CD14-positive monocyte (primary cell): ENCODE data around the gene PPP4R3B. TPM values are rescaled to one million over a fixed set of nuclear protein-coding genes. Genes with fewer than 3 reads are reported as not detected.

Source experiments
- DNase-seq, 3 donors: peaks; one replicate each; pipeline ENCODE4 v3.0.0-alpha.2; 2011 to 2022
- H2AFZ ChIP-seq: 2 replicates; pipeline ENCODE4 v1.6.0; 2012; ENCODE audit warnings: mild to moderate bottlenecking, low read depth, low read length, inconsistent platforms; ENCODE audit not compliant: insufficient read depth, poor library complexity, severe bottlenecking
- H3K27ac ChIP-seq, 2 donors: 1 replicate in 1 of 2; 2 replicates in 1 of 2; pipeline ENCODE4 v1.5.1; 2012 to 2013; ENCODE audit warnings: low read length in 2 of 2, control low read depth in 1 of 2, inconsistent platforms in 1 of 2, low read depth in 1 of 2, mild to moderate bottlenecking in 1 of 2
- H3K27me3 ChIP-seq, 2 donors: one replicate each; pipeline versions ENCODE4 v1.6.0 to v1.6.1; 2011 to 2013; ENCODE audit warnings: low read length in 2 of 2; ENCODE audit not compliant: control insufficient read depth in 2 of 2, insufficient read depth in 2 of 2
- H3K36me3 ChIP-seq, 2 donors: replicated peaks in 1 of 2; 1 replicate in 1 of 2; 2 replicates in 1 of 2; pipeline versions ENCODE4 v1.5.1 to v1.6.1; 2012 to 2013; ENCODE audit warnings: low read length in 2 of 2, control low read depth in 1 of 2, inconsistent platforms in 1 of 2, mild to moderate bottlenecking in 1 of 2; ENCODE audit not compliant: insufficient read depth in 2 of 2, control insufficient read depth in 1 of 2
- H3K4me1 ChIP-seq, 2 donors: 1 replicate in 1 of 2; 2 replicates in 1 of 2; pipeline versions ENCODE4 v1.5.1 to v1.6.1; 2012 to 2013; ENCODE audit warnings: low read length in 2 of 2, control low read depth in 1 of 2, inconsistent platforms in 1 of 2, mild to moderate bottlenecking in 1 of 2, moderate library complexity in 1 of 2; ENCODE audit not compliant: insufficient read depth in 2 of 2, control insufficient read depth in 1 of 2
- H3K4me2 ChIP-seq: replicated peaks from 2 replicates; pipeline ENCODE3; 2012; ENCODE audit warnings: low read length, moderate library complexity, mild to moderate bottlenecking; ENCODE audit not compliant: poor library complexity, severe bottlenecking; ENCODE audit errors: extremely low read depth
- H3K4me3 ChIP-seq, 3 experiments: fragments of 200-600 bp in 1 of 3; sonication (generic) in 1 of 3; replicated peaks in 1 of 3; 1 replicate in 2 of 3; 2 replicates in 1 of 3; pipeline ENCODE4 v1.5.1; 2011 to 2013; ENCODE audit warnings: low read length in 3 of 3, mild to moderate bottlenecking in 3 of 3, control low read depth in 2 of 3, low read depth in 2 of 3, inconsistent platforms in 1 of 3, moderate library complexity in 1 of 3
- H3K79me2 ChIP-seq: 2 replicates; pipeline ENCODE4 v1.6.0; 2012; ENCODE audit warnings: mild to moderate bottlenecking, control low read depth, inconsistent platforms, low read length, moderate library complexity; ENCODE audit not compliant: insufficient read depth
- H3K9ac ChIP-seq: 2 replicates; pipeline ENCODE4 v1.6.0; 2017; ENCODE audit warnings: low read length, mild to moderate bottlenecking; ENCODE audit not compliant: insufficient read depth, poor library complexity, severe bottlenecking
- H3K9me3 ChIP-seq, 2 donors: replicated peaks in 1 of 2; 1 replicate in 1 of 2; 2 replicates in 1 of 2; pipeline versions ENCODE4 v1.5.1 to v1.6.1; 2012 to 2013; ENCODE audit warnings: low read length in 2 of 2, control low read depth in 1 of 2; ENCODE audit not compliant: control insufficient read depth in 1 of 2, insufficient read depth in 1 of 2
- H4K20me1 ChIP-seq: 2 replicates; pipeline ENCODE4 v1.6.0; 2012; ENCODE audit warnings: mild to moderate bottlenecking, low read length, control low read depth, moderate library complexity; ENCODE audit not compliant: insufficient read depth
- H3K27ac Mint-ChIP-seq, 7 donors: one replicate each; pipeline ENCODE4 v1.8.0; 2020; ENCODE audit warnings: mild to moderate bottlenecking in 7 of 7, mixed read lengths in 7 of 7, moderate library complexity in 6 of 7, inconsistent platforms in 2 of 7
- H3K27me3 Mint-ChIP-seq, 3 donors: one replicate each; pipeline ENCODE4 v1.8.0; 2021 to 2022; ENCODE audit warnings: low read depth in 3 of 3, mild to moderate bottlenecking in 3 of 3, mixed read lengths in 3 of 3, moderate library complexity in 3 of 3, inconsistent platforms in 1 of 3
- H3K36me3 Mint-ChIP-seq, 2 donors: one replicate each; pipeline ENCODE4 v1.8.0; 2020; ENCODE audit warnings: mixed read lengths in 2 of 2, inconsistent platforms in 1 of 2, mild to moderate bottlenecking in 1 of 2
- H3K4me1 Mint-ChIP-seq: one replicate; pipeline ENCODE4 v1.8.0; 2020; ENCODE audit warnings: mild to moderate bottlenecking, mixed read lengths
- H3K4me3 Mint-ChIP-seq, 2 donors: one replicate each; pipeline ENCODE4 v1.8.0; 2020; ENCODE audit warnings: mild to moderate bottlenecking in 2 of 2, mixed read lengths in 2 of 2, moderate library complexity in 1 of 2
- H3K9me3 Mint-ChIP-seq, 7 donors: one replicate each; pipeline ENCODE4 v1.8.0; 2020 to 2022; ENCODE audit warnings: mixed read lengths in 7 of 7, mild to moderate bottlenecking in 6 of 7, moderate library complexity in 6 of 7, inconsistent platforms in 2 of 7
- CTCF ChIP-seq: fragments of 200-600 bp; IDR thresholded peaks from one replicate; pipeline ENCODE4 v1.8.0; 2022; ENCODE audit warnings: antibody characterized with exemption, mild to moderate bottlenecking
- WGBS: methylation state at CpG from one replicate; pipeline ENCODE4 v1.1.5; 2013; ENCODE audit warnings: missing lambda C conversion rate; ENCODE audit not compliant: insufficient coverage; 5-methylcytosine and 5-hydroxymethylcytosine counted together
- intact Hi-C, 2 donors: fragments of 100-400 bp; cut with micrococcal nuclease; formaldehyde crosslinking; loops; one replicate each; pipeline versions ENCODE4 v1.15.0 to v1.15.1; 2023
- polyA plus RNA-seq, 3 donors: library from polyadenylated mRNA; depleted of rRNA in 1 of 3; unstranded in 2 of 3; stranded (reverse) in 1 of 3; fragments of 300-500 nt in 2 of 3; fragments of >200 nt in 1 of 3; fragmentation: Illumina TruSeq in 2 of 3; gene quantifications; 1 replicate in 2 of 3; 2 replicates in 1 of 3; pipeline ENCODE4 v1.2.3, GENCODE V29; 2012 to 2021

The PPP4R3B gene
- polyA plus RNA-seq, 3 donors = 13.3 to 41.1 (median 30.2) TPM

GRCh38 chr2:55547001-55547400 is 70.4 kb downstream of the PPP4R3B start:
- H3K36me3 Mint-ChIP-seq = peaks cover 51 to 69% of the 10 kb centered on the region in 2 donors
- Histone ChIP-seq H4K20me1 (peaks cover 7% of the 10 kb centered on the region), H2AFZ (no peak overlapping the region), H3K79me2 (no peaks in the 10 kb centered on the region), H3K27me3 (no peaks in the 10 kb centered on the region), H3K4me1 (no peaks in the 10 kb centered on the region), H3K9ac (no peak overlapping the region), H3K27ac (no peak overlapping the region), H3K4me2 (no peak overlapping the region), H3K9me3 (no peaks in the 10 kb centered on the region), H3K36me3 (peaks cover 40 to 88% of the 10 kb centered on the region in 2 donors), H3K4me3 (no peak overlapping the region)
- H3K4me1 Mint-ChIP-seq = no peaks in the 10 kb centered on the region
- no peak for DNase-seq
- H3K9me3 Mint-ChIP-seq = no peaks in the 10 kb centered on the region
- 100% methylated on average over 1 of the region's 1 CpG for WGBS
- intact Hi-C loops = no loop called here
- TF ChIP-seq CTCF = no peak
- no peak overlapping the region for H3K27ac Mint-ChIP-seq
- no peaks in the 10 kb centered on the region for H3K27me3 Mint-ChIP-seq
- H3K4me3 Mint-ChIP-seq = no peak overlapping the region

- no peak overlapping the region for H3K27ac Mint-ChIP-seq
- Histone ChIP-seq H2AFZ (no peak overlapping the region), H3K4me1 (no peaks in the 10 kb centered on the region), H3K27ac (no peak overlapping the region), H4K20me1 (no peaks in the 10 kb centered on the region), H3K36me3 (no peaks in the 10 kb centered on the region), H3K4me2 (no peak overlapping the region), H3K27me3 (no peaks in the 10 kb centered on the region), H3K79me2 (no peaks in the 10 kb centered on the region), H3K9me3 (no peaks in the 10 kb centered on the region), H3K9ac (no peak overlapping the region), H3K4me3 (no peak overlapping the region)
- intact Hi-C loops = no loop called here
- no peak for DNase-seq
- no peak for TF ChIP-seq CTCF
- WGBS = 100% methylated on average over 1 of the region's 6 CpGs
- no peaks in the 10 kb centered on the region for H3K4me1 Mint-ChIP-seq
- peaks cover 0 to 1% (median 0%) of the 10 kb centered on the region in 3 donors for H3K27me3 Mint-ChIP-seq
- H3K36me3 Mint-ChIP-seq = peaks cover 15 to 28% of the 10 kb centered on the region in 2 donors
- no peak overlapping the region for H3K4me3 Mint-ChIP-seq
- H3K9me3 Mint-ChIP-seq = peaks cover 0 to 5% (median 0%) of the 10 kb centered on the region in 7 donors
Measured at GRCh38 chr2:55530539-55531081, 86.8 kb downstream of the PPP4R3B start.
